Germinal center (tissue), 1 donor: ENCODE measurements around the gene TOX2.

ENCODE experiments used
- DNase-seq: peaks from one replicate; pipeline ENCODE4 v3.0.0; 2012; ENCODE audit warnings: mixed read lengths, low spot score

Gene TOX2

DNA sequence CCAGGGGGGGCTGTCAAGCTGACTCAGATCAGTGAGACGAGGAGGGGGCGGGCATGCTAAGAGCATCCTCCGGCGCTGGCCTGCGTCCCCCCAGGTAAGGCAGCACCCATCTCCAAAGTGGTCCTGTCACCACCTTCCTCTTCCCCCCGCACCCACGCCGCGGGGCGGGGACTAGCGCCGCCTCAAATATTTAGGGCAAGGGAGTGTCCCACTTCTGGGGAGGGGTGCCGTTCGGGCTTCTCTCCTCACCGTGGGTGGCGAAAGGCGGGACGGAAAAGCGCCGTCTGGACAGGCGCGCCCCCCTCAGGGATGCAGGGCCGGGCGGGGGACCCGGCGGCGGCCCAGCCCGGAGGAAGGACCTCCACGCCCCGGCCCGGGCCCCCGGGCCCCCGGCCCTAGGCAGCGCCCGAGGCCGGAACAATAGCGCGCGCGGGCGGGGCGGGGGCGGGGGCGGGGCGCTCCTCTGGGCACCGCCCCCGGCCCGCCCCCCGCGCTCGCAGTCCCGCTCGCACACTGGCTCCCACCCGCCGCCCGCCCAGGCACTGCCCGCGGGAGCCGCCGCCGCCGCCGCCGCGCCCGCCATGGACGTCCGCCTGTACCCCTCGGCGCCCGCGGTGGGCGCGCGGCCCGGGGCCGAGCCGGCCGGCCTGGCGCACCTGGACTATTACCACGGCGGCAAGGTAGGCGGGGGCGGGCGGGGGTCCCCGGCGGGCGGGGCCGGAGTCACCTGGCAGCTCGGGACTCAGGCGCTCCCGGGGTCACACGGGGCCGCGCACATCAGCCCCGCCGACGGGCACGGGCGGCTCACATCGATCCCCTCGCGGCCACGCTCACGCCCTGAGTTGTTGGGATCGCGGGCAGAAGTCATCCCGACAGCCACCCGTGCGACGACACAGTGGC lies at the start of gene TOX2:
TSS of gene TOX2 (plus strand) at position 542 of the 900 bp plus-strand sequence. CDS start at position 582, 40 bp downstream.
- DNase-seq = peak; percentile 74

- DNase-seq = no peak
Measured at GRCh38 chr20:43868091-43868490, 46.6 kb upstream of the TOX2 start.

- no peak for DNase-seq
Measured at GRCh38 chr20:43870484-43870883, 44.2 kb upstream of the TOX2 start.

GRCh38 chr20:43878776-43879175 lies 35.9 kb upstream of the TOX2 start:
- no peak for DNase-seq

GRCh38 chr20:43893930-43894329 lies 20.7 kb upstream of the TOX2 start:
- no peak for DNase-seq

- no peak for DNase-seq
Measured at GRCh38 chr20:43894491-43894890, 20.2 kb upstream of the TOX2 start.

DNA sequence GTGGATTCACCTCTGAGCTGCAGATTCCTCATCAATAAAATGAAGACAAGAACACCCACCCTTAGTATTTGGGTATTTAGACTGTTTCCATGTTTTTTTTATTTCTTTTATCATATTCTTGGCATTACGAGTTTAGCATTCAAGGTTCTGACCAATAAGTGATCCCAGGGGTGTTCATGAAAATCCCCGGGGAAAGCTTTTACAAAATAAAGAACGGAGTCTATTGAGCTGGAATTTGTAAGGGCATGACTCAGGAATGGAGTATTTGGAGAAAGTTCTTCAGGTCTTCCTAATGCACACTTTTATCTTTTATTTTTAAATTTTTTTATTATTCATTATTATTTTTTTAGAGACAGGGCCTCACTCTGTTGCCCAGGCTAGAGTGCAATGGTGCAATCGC lies 19.4 kb upstream of the TOX2 start:
- no peak for DNase-seq

GRCh38 chr20:43899274-43900120 lies 15.2 kb upstream of the TOX2 start:
- DNase-seq = no peak

DNA sequence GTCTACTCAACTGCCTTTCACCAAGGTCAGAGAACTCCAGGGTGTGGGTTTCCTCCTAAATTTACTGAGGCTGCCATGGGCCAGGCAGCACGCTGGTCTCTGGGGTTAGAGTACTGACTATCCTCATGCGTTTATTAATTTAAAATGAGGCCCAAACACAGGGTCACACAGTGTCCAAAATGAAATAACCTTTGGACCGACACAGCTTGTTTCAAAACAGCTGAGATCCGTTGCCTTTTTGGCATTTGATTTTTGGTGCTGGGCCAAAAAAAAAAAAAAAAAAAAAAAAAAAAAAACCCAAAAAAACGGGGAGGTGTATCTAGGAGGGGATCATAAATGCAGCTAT lies 14.6 kb upstream of the TOX2 start:
- no peak for DNase-seq

DNA sequence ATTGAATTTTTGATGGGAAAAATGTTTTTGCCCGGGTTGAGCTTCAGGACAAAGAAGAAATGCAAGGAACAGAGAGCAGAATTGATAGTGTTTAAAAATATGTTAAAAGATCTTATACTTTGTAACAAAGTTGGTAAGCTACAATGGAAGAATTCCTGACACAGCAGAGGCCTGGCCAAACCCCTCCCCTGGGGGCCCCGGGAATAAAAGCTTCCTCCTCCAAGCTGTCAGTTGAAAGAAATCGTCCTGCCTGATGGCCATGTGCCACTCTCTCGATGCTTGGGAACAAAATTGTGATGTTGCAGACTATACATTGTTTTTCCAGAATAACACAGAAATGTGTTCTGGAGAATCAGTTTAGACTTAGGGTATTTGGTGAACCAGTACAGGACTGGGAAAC lies 14.2 kb upstream of the TOX2 start:
- no peak for DNase-seq

- DNase-seq = no peak
Measured at GRCh38 chr20:43901296-43901695, 13.4 kb upstream of the TOX2 start.

DNA sequence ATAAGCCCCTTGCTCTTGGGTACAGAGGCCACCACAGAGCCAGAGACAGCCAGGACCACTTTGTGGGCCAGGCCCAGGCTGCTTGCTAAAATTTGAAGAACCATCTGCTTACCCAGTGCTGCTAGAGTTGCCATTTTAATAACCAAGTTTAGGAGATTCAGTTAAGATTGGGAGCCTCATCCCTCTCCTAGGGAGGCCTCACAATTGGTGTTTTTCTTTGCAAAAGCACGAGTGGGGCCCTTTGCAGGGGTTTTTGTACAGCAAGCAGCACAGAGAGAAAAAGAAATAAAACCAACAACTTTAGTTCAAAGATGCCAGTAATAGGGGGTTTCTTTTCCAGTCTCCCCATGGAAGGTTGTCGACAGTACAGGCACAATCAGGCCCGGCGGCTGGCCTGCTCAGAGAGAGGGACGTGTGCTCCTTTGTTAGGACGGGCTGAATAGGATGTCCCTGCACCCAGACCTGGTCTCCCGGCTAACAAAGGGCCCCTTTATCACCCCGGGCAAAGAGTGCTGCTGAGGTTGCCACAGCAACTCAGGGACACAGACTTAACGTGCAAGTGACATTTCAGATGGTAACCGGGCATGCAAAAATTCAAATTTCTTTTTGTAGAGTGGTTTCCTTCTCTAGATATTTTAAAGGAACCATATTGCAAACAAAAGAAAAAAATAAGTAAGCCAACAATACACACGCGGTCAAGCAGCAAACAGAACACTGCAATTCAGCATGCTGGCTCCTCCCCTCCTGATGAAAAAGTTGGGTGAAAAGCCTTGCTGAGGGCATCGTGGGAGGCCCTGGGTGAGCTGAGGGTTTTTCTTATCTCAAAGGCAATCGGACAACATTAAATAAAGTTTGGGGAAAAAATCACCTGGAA lies 10.5 kb upstream of the TOX2 start:
- DNase-seq = no peak

DNA sequence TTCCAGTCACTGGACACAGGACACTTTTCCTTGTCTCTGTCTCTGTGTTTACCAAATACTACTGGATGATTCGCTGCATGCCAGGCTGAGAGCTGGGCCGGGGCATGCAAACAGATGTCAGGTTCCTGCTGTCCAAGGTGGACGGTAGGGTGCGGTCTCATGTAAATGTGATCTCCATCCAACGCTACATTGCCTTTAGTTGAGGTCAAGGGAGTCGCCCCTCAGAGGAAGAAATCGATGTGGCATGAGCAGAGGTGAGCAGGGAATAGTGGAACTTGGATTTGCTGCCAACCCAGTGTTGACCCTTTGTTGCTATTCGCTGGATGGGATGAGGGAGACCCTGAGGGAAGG lies 9.8 kb upstream of the TOX2 start:
- DNase-seq = no peak

- no peak for DNase-seq
Measured at GRCh38 chr20:43906505-43907034, 8.1 kb upstream of the TOX2 start.

GRCh38 chr20:43909211-43909610 lies 5.4 kb upstream of the TOX2 start:
- no peak for DNase-seq

DNA sequence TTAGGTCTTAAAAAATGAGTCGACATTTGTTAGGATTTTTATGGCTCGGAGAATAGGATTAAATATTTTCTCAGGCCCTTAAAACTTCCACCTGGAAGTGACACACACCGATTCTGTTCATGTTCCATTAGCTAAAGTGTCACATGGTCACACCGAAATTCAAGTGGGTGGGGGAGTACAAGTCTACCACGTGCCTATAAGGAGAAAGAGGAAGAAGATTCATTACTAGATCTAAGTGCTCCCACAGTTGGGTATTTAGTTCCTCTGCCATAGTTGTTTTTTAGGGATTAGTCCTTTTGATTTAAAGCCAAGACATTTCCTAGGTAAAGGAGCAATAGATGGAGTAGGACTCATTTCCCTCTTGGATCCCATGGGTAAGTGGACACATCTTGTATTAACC lies 4.9 kb upstream of the TOX2 start:
- DNase-seq = no peak

DNA sequence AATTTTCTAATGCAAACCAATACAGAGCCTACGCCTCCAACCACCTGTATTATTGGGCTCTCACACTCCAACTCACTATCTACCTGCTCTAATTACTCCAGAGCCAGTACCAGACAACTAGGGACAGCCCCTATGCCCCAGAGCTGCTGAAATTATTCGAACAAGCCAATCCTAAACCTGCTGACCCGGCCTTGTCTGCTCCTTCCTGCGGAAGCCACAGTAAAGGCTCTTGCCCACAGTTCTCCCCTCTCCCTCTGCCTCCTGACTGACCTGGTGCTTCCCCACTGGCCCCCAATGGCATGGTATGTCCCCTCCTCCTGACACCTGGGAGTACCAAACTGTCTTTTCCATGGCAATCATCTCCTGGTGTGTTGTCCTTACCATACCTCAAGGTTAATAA lies 4.1 kb upstream of the TOX2 start:
- DNase-seq = no peak

DNA sequence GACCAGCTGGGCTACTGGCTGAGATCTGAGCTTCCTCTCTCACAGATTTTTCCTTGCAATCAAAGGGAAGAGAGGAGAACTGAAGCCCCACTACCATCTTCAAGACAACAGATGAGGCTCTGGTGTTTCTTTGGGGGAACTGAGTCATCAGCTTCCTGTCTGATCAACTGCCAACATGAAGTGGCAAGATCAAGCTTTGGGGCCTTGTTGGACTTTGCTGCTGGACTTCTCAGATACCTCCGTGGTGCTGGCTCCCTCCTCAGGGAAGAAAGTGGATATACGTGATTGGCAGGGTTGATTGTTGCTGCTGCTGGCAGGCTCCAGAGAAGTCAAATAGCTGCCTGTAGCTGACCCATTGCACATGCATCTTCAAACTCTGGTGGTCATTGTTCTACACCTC lies 3.6 kb upstream of the TOX2 start:
- no peak for DNase-seq

DNA sequence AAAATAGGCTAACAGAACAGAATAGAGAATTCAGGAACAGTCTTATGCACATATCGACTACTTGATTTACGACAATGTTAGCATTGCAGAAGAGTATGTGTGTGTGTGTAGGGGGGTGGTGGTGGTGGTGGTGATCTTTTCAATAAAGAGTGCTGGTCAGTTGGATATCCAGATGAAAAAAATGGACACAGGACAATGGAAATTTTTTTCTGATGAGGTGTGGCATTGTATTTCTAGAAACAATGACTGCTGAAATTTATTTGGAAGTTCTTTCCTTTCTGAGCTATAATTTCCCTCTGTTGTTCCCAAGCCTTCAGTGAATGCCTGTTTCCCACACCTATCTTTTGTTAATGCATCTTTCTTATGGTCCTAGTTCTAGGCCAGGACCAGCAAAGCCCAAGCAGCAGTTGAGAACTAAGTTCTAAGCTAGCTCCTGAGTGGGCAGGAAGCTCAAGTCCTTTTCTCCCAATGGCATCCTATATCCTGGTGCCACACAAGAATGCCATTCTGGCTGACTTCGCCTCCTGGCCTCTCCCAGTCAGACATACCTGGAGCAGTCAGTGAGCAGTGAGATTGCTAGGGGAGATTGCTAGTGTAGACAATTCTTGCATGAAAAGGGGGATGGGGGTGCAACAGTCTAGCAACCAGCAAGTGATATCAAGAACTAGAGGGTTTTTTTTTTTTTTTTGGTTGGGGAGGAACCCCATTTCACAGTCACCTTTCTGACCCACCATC lies 1.2 kb upstream of the TOX2 start:
- no peak for DNase-seq

- no peak for DNase-seq
Measured at GRCh38 chr20:43915211-43916072, 790 bp downstream of the TOX2 start.
